NT2/D1 (cell line): Measurements from ENCODE around the gene MGAT4B.
"Not testable (repeated sequence)": the region's sequence is repeated elsewhere in the genome, so short reads cannot be mapped to it uniquely, and the experiment has no call there.

Source experiments
- DNase-seq: peaks from one replicate; pipeline ENCODE4 v3.0.0-alpha.2; 2011; ENCODE audit warnings: low read depth, low spot score
- H3K27me3 ChIP-seq: 2 replicates; pipeline ENCODE4 v1.6.0; 2011; ENCODE audit warnings: mild to moderate bottlenecking; ENCODE audit not compliant: insufficient read length, insufficient read depth
- H3K36me3 ChIP-seq: 2 replicates; pipeline ENCODE4 v1.6.1; 2011; ENCODE audit warnings: mild to moderate bottlenecking, low read length, mixed read lengths; ENCODE audit not compliant: insufficient read depth, insufficient read length
- H3K4me1 ChIP-seq: 2 replicates; pipeline ENCODE4 v1.5.1; 2011; ENCODE audit not compliant: insufficient read depth, insufficient read length
- H3K4me3 ChIP-seq: 2 replicates; pipeline ENCODE4 v1.5.1; 2011; ENCODE audit warnings: low read depth; ENCODE audit not compliant: insufficient read length
- H3K9ac ChIP-seq: 2 replicates; pipeline ENCODE4 v1.6.0; 2011; ENCODE audit warnings: low read depth; ENCODE audit not compliant: insufficient read length
- H3K9me3 ChIP-seq: 2 replicates; pipeline ENCODE4 v1.5.1; 2011; ENCODE audit warnings: mild to moderate bottlenecking, low read length; ENCODE audit not compliant: insufficient read depth
- SUZ12 ChIP-seq: IDR thresholded peaks from 2 replicates; pipeline ENCODE4 v1.6.1; 2011; ENCODE audit not compliant: insufficient read length, insufficient read depth; ENCODE audit errors: extremely low read depth
- YY1 ChIP-seq: IDR thresholded peaks from 2 replicates; pipeline ENCODE4 v1.6.1; 2011; ENCODE audit not compliant: insufficient read length, insufficient read depth
- ZNF274 ChIP-seq: IDR thresholded peaks from 2 replicates; pipeline ENCODE4 v1.6.1; 2011; ENCODE audit warnings: mild to moderate bottlenecking, low read depth, low read length

The MGAT4B gene

DNA sequence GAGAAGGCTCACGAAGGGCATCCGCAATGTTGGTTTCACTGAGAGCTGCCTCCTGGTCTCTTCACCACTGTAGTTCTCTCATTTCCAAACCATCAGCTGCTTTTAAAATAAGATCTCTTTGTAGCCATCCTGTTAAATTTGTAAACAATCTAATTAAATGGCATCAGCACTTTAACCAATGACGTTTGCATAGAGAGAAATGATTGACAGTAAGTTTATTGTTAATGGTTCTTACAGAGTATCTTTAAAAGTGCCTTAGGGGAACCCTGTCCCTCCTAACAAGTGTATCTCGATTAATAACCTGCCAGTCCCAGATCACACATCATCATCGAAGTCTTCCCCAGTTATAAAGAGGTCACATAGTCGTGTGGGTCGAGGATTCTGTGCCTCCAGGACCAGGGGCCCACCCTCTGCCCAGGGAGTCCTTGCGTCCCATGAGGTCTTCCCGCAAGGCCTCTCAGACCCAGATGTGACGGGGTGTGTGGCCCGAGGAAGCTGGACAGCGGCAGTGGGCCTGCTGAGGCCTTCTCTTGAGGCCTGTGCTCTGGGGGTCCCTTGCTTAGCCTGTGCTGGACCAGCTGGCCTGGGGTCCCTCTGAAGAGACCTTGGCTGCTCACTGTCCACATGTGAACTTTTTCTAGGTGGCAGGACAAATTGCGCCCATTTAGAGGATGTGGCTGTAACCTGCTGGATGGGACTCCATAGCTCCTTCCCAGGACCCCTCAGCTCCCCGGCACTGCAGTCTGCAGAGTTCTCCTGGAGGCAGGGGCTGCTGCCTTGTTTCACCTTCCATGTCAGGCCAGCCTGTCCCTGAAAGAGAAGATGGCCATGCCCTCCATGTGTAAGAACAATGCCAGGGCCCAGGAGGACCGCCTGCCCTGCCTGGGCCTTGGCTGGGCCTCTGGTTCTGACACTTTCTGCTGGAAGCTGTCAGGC is 30.7 kb upstream of the MGAT4B start:
- Histone ChIP-seq H3K9me3 (no peaks in the 10 kb centered on the region), H3K36me3 (peaks cover 77% of the 10 kb centered on the region), H3K27me3 (no peaks in the 10 kb centered on the region), H3K4me3 (no peak overlapping the region), H3K9ac (no peak overlapping the region), H3K4me1 (peaks cover 7% of the 10 kb centered on the region)
- DNase-seq, result no peak
- no peak for TF ChIP-seq SUZ12

DNA sequence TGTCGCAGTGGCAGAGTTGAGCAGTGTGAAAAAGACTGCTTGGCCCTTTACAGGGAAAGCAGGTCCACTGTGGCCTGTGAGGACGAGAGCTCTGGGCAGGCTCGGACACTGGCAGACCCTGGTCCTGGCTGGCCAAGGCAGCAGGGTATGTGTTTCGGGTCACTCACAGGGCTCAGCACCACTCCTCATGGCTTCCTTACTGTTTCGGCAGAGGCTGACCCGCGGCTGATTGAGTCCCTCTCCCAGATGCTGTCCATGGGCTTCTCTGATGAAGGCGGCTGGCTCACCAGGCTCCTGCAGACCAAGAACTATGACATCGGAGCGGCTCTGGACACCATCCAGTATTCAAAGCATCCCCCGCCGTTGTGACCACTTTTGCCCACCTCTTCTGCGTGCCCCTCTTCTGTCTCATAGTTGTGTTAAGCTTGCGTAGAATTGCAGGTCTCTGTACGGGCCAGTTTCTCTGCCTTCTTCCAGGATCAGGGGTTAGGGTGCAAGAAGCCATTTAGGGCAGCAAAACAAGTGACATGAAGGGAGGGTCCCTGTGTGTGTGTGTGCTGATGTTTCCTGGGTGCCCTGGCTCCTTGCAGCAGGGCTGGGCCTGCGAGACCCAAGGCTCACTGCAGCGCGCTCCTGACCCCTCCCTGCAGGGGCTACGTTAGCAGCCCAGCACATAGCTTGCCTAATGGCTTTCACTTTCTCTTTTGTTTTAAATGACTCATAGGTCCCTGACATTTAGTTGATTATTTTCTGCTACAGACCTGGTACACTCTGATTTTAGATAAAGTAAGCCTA is 29.8 kb upstream of the MGAT4B start:
- Histone ChIP-seq H3K4me3 (no peak overlapping the region), H3K27me3 (no peaks in the 10 kb centered on the region), H3K36me3 (peaks cover 76% of the 10 kb centered on the region), H3K4me1 (peaks cover 8% of the 10 kb centered on the region), H3K9ac (no peak overlapping the region), H3K9me3 (no peaks in the 10 kb centered on the region)
- DNase-seq, result no peak
- no peak for TF ChIP-seq ZNF274
- no peak for TF ChIP-seq SUZ12
- no peak for TF ChIP-seq YY1

DNA sequence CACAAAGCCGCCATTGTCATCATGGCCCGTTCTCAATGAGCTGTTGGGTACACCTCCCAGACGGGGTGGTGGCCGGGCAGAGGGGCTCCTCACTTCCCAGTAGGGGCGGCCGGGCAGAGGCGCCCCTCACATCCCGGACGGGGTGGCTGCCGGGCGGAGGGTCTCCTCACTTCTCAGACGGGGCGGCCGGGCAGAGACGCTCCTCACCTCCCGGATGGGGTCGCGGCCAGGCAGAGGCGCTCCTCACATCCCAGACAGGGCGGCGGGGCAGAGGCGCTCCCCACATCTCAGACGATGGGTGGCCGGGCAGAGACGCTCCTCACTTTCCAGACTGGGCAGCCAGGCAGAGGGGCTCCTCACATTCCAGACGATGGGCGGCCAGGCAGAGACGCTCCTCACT is 28.2 kb upstream of the MGAT4B start:
- not testable (repeated sequence) for H3K9me3 ChIP-seq, DNase-seq
- peaks cover 77% of the 10 kb centered on the region for H3K36me3 ChIP-seq

DNA sequence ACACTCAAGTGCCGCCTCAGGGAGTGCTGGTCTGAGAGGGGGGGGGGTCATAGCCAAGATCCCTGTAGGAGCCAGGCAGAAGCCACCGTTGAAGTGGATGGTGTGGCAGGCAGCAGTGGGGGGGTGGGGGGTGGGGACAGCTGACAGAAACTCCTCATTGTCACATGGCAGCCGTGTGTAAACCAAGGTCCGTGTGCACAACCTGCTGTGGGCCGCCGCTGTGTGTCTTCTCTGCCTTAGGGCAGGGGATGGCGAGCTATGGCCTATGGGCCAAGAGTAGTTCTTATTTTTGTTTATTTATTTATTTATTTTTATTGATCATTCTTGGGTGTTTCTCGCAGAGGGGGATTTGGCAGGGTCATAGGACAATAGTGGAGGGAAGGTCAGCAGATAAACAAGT is 27.5 kb upstream of the MGAT4B start:
- H3K36me3 ChIP-seq, result peaks cover 78% of the 10 kb centered on the region
- TF ChIP-seq ZNF274, result no peak
- TF ChIP-seq YY1, result no peak
- TF ChIP-seq SUZ12, result no peak

More for the DNA sequence above, 28.2 kb upstream of the MGAT4B start:
- not testable (repeated sequence) for H3K4me3 ChIP-seq, H3K4me1 ChIP-seq, H3K27me3 ChIP-seq, H3K9ac ChIP-seq

DNA sequence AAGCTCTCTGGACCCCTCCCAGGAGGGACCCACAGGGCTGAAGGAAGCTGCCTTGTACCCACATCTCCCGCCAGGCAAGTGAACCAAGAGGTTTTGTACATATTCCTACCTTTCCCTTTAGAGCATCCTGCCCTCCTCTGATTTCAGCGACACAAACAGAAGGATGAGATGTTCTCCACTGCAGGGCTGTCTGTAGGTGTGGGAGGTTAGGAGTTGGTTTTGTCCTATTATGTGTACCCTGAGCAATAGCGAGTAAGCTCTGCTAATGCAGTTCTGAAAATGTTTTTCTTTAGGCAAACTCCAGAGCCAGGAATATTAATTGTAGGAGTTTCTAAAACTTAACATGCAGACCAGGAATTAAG is 27.0 kb upstream of the MGAT4B start:
- no peak for DNase-seq
- H3K4me1 ChIP-seq, result peaks cover 10% of the 10 kb centered on the region
- no peak overlapping the region for H3K9ac ChIP-seq
- 0 out of 2 replicates have a peak, but pooled peaks cover 9% of the 10 kb centered on the region for H3K9me3 ChIP-seq
- no peak overlapping the region for H3K4me3 ChIP-seq
- H3K36me3 ChIP-seq, result peaks cover 79% of the 10 kb centered on the region
- H3K27me3 ChIP-seq, result no peaks in the 10 kb centered on the region
- TF ChIP-seq SUZ12, result no peak
- TF ChIP-seq ZNF274, result no peak
- no peak for TF ChIP-seq YY1

More for the DNA sequence above, 27.5 kb upstream of the MGAT4B start:
- Histone ChIP-seq H3K27me3 (no peaks in the 10 kb centered on the region), H3K9ac (no peak overlapping the region), H3K9me3 (0 out of 2 replicates have a peak, but pooled peaks cover 9% of the 10 kb centered on the region), H3K4me1 (peaks cover 8% of the 10 kb centered on the region), H3K4me3 (no peak overlapping the region)
- DNase-seq, result no peak

DNA sequence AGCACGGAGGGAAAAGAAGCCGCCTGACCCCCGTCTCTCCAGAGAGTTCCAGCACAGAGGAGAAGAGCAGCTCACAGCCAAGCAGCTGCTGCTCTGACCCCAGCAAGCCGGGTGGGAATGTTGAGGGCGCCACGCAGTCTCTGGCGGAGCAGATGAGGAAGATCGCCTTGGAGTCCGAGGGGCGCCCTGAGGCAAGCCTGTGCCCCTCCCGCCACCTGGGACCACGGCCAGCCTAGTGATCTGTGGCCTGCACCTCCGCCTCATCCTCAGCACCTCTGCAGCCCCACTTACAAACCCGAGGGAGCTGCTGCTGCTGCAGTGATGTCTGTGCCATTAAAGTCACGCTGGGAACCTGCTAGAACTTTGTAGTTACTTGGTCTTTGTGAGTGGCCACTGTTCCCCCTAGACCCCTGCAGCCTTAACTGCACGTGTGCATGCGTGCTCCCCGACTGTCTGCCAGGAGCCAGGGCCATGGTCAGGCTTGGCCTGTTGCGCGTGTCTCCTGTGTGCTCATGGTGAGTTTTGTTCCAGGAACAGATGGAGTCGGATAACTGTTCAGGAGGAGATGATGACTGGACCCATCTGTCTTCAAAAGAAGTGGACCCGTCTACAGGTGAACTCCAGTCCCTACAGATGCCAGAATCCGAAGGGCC is 26.5 kb upstream of the MGAT4B start:
- Histone ChIP-seq H3K9ac (no peak overlapping the region), H3K4me1 (peaks cover 10% of the 10 kb centered on the region), H3K36me3 (peaks cover 78% of the 10 kb centered on the region), H3K4me3 (no peak overlapping the region), H3K27me3 (no peaks in the 10 kb centered on the region), H3K9me3 (0 out of 2 replicates have a peak, but pooled peaks cover 9% of the 10 kb centered on the region)
- no peak for TF ChIP-seq ZNF274
- DNase-seq, result no peak

DNA sequence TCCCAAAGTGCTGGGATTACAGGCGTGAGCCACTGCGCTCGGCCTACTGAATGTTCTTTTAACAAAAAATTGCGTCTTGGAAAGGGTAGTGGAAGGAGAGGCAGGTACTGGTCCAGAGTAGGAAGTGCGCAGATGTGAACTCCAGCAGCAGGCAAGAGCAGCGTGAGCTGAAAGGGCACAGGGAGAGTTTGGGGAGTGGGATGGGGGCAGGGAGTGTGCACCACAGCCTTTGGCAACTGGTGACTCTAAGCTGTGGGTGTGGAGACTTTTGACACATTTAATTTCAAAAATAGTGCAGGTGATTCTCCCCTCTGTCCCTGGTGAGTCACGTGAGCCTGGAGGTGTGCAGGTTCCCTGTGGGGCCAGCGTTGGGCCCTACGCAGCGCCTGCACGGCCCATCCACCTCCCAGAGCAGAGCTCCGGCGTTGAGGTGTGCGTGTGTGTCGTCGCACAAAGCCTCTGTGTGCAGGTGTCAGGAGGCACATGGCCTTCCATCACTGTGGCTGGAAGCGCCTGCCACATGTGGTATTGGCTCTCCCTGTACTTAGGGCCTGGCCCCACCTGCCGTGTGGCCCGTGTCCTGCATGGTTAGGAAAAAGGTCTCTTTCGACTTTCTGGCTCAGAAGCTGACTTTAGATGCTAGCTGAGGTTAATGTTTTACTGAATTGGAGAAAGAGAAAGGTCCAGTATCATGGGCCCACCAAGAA is 25.5 kb upstream of the MGAT4B start:
- TF ChIP-seq ZNF274, result no peak
- no peak for TF ChIP-seq SUZ12
- TF ChIP-seq YY1, result no peak
- Histone ChIP-seq H3K4me1 (peaks cover 8% of the 10 kb centered on the region), H3K9me3 (0 out of 2 replicates have a peak, but pooled peaks cover 9% of the 10 kb centered on the region), H3K27me3 (no peaks in the 10 kb centered on the region), H3K36me3 (peaks cover 75% of the 10 kb centered on the region), H3K4me3 (no peak overlapping the region), H3K9ac (no peak overlapping the region)
- DNase-seq, result no peak
